HCEC 1CT (cell line): ENCODE results near the gene FEZF1.
"Not testable (repeated sequence)": the region's sequence is repeated elsewhere in the genome, so short reads cannot be mapped to it uniquely, and the experiment has no call there.

ENCODE experiments used
- DNase-seq: peaks from one replicate; pipeline ENCODE4 v3.0.0-alpha.2; 2017

FEZF1 gene

GRCh38 chr7:122306320-122307227 lies 2.0 kb upstream of the FEZF1 start:
- DNase-seq: no peak

- no peak for DNase-seq
These were observed 1.1 kb upstream of the FEZF1 start for GRCh38 chr7:122305475-122306319.

- no peak for DNase-seq
These were observed 459 bp upstream of the FEZF1 start for GRCh38 chr7:122304996-122305421.

- no peak for DNase-seq
These were observed 825 bp downstream of the FEZF1 start for GRCh38 chr7:122303531-122304318.

GRCh38 chr7:122302761-122303530 lies 1.6 kb downstream of the FEZF1 start:
- DNase-seq: no peak

GRCh38 chr7:122301858-122302760 lies 2.4 kb downstream of the FEZF1 start:
- DNase-seq: no peak

- no peak for DNase-seq
These were observed 3.4 kb downstream of the FEZF1 start for GRCh38 chr7:122300956-122301833.

GRCh38 chr7:122300211-122300932 lies 4.2 kb downstream of the FEZF1 start:
- no peak for DNase-seq

GRCh38 chr7:122299624-122300210 lies 4.8 kb downstream of the FEZF1 start:
- no peak for DNase-seq

- DNase-seq: no peak
These were observed 5.9 kb downstream of the FEZF1 start for GRCh38 chr7:122298618-122299017.

GRCh38 chr7:122298131-122298530 lies 6.4 kb downstream of the FEZF1 start:
- DNase-seq: no peak

GRCh38 chr7:122291189-122291588 lies 13.4 kb downstream of the FEZF1 start:
- DNase-seq: no peak

- DNase-seq: no peak
These were observed 14.1 kb downstream of the FEZF1 start for GRCh38 chr7:122290476-122290875.

- DNase-seq: no peak
These were observed 15.1 kb downstream of the FEZF1 start for GRCh38 chr7:122289426-122289825.

- not testable (repeated sequence) for DNase-seq
These were observed 19.9 kb downstream of the FEZF1 start for GRCh38 chr7:122284608-122285007.

GRCh38 chr7:122273117-122273516 lies 31.4 kb downstream of the FEZF1 start:
- no peak for DNase-seq

GRCh38 chr7:122269241-122269640 lies 35.3 kb downstream of the FEZF1 start:
- DNase-seq: no peak

GRCh38 chr7:122268101-122268500 lies 36.4 kb downstream of the FEZF1 start:
- no peak for DNase-seq

GRCh38 chr7:122262246-122262645 lies 42.3 kb downstream of the FEZF1 start:
- no peak for DNase-seq
